ENCODE measurements around the gene IFNL1. TPM values are rescaled to one million over a fixed set of nuclear protein-coding genes. Genes with fewer than 3 reads are reported as not detected.

Gene IFNL1
- total and polyA plus RNA-seq, 9 of the 15 experiments (the other 6 are each of a cell fraction or from before 2014, with no cell fraction given) = not detected

DNA sequence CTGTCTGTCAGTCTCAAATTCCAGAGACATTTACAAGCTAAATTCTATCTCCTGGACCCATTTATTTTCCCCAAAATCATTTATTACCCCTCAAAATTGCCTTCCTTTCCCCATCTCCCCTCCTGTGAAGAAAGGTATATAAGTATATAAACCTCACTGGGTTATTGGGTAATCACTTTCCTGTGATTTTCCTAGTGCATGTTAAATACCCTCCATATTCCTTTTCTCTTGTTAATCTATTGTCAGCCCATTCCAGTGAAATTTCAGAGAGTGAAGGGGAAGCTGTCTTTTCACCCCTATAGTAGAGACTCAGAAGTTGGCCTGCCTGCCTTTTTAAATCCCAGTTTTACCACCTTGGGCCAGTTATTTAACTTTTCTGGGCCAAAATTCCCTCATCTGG lies 9.9 kb downstream of the IFNL1 start:
- Histone ChIP-seq H3K9me3 (replicated peaks; ENCODE audit: control insufficient read depth, insufficient read depth, low read depth, low read length) (no peaks in the 10 kb centered on the region), H3K4me3 (no peak overlapping the region), H3K4me2 (ENCODE audit: insufficient read depth, low read length) (no peak overlapping the region), H3K9me1 (ENCODE audit: control insufficient read depth, insufficient read depth, low read length) (no peaks in the 10 kb centered on the region), H3K36me3 (ENCODE audit: control insufficient read depth, insufficient read depth, low read length) (peaks cover 13% of the 10 kb centered on the region; the same call in 1 of the 3 replicates), H2AFZ (ENCODE audit: low read depth, low read length) (no peak overlapping the region), H4K20me1 (replicated peaks; ENCODE audit: control insufficient read depth, insufficient read depth, low read length) (no peaks in the 10 kb centered on the region), H3K9ac (ENCODE audit: insufficient read depth in 1 of 2, low read depth in 2 of 2, low read length in 2 of 2) (no peak overlapping the region), H3K79me2 (ENCODE audit: control insufficient read depth, insufficient read depth, low read length) (peaks cover 12% of the 10 kb centered on the region; the same call in 2 of the 3 replicates), H3K4me1 (replicated peaks in 1 of 2; ENCODE audit: control insufficient read depth in 2 of 2, insufficient read depth in 2 of 2, low read length in 2 of 2) (peaks cover 38 to 40% of the 10 kb centered on the region in 2 experiments), H3K27me3 (ENCODE audit: control insufficient read depth in 2 of 2, insufficient read depth in 2 of 2, low read length in 2 of 2) (no peaks in the 10 kb centered on the region), H3K27ac (ENCODE audit: extremely low read depth, low read depth, low read length) (no peak overlapping the region)
- ChIA-PET CTCF (ENCODE audit: low intra/inter-chr PET ratio) (no interaction called here), POLR2A (interaction anchor here (0.7 to 1.1 kb wide), 2 partner anchors 10 to 107 kb away, joined by 3 read pairs; partner anchors contain the start of gene IFNL1)
- DNase-seq (ENCODE audit: extremely low read depth in 1 of 4, low spot score in 3 of 4) (no peak), ATAC-seq (no peak), FAIRE-seq (no peak)
- no TSS peak for BruUV-seq (replicated peaks)
- intact Hi-C loops (cut with micrococcal nuclease) = loop anchor here (10.0 kb wide), 1 partner anchor 51 kb away; no protein-coding TSS in a partner anchor
- in situ Hi-C loops (cut with MboI) = no loop called here
- TF ChIP-seq, protein P1, sequence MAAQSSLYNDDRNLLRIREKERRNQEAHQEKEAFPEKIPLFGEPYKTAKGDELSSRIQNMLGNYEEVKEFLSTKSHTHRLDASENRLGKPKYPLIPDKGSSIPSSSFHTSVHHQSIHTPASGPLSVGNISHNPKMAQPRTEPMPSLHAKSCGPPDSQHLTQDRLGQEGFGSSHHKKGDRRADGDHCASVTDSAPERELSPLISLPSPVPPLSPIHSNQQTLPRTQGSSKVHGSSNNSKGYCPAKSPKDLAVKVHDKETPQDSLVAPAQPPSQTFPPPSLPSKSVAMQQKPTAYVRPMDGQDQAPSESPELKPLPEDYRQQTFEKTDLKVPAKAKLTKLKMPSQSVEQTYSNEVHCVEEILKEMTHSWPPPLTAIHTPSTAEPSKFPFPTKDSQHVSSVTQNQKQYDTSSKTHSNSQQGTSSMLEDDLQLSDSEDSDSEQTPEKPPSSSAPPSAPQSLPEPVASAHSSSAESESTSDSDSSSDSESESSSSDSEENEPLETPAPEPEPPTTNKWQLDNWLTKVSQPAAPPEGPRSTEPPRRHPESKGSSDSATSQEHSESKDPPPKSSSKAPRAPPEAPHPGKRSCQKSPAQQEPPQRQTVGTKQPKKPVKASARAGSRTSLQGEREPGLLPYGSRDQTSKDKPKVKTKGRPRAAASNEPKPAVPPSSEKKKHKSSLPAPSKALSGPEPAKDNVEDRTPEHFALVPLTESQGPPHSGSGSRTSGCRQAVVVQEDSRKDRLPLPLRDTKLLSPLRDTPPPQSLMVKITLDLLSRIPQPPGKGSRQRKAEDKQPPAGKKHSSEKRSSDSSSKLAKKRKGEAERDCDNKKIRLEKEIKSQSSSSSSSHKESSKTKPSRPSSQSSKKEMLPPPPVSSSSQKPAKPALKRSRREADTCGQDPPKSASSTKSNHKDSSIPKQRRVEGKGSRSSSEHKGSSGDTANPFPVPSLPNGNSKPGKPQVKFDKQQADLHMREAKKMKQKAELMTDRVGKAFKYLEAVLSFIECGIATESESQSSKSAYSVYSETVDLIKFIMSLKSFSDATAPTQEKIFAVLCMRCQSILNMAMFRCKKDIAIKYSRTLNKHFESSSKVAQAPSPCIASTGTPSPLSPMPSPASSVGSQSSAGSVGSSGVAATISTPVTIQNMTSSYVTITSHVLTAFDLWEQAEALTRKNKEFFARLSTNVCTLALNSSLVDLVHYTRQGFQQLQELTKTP (IDR thresholded peaks at IDR 0.05; ENCODE audit: low read depth in 1 of 2, partially characterized antibody in 2 of 2) = no peak
- TF ChIP-seq FOXA3 (CRISPR knock-in tag; conservative IDR thresholded peaks at IDR 0.05 in 1 of 2, IDR thresholded peaks at IDR 0.05 in 1 of 2) (no peak), PYGO2 (tag; IDR thresholded peaks at IDR 0.05) (no peak), ZNF717 (CRISPR knock-in tag; IDR thresholded peaks at IDR 0.05) (no peak), TBP (optimal IDR thresholded peaks at IDR 0.05; ENCODE audit: low read depth, low read length) (no peak), SMARCE1 (IDR thresholded peaks at IDR 0.05) (no peak), GATAD2A (IDR thresholded peaks at IDR 0.05) (no peak), CLOCK (CRISPR knock-in tag; IDR thresholded peaks at IDR 0.05; ENCODE audit: borderline replicate concordance) (no peak), PHF21A (IDR thresholded peaks at IDR 0.05; ENCODE audit: borderline replicate concordance, low read depth) (no peak), RBM39 (optimal IDR thresholded peaks at IDR 0.05; ENCODE audit: low read depth, low read length) (no peak), MXI1 (IDR thresholded peaks at IDR 0.05; ENCODE audit: low read depth, low read length) (no peak)
- TF ChIP-seq, protein P2, sequence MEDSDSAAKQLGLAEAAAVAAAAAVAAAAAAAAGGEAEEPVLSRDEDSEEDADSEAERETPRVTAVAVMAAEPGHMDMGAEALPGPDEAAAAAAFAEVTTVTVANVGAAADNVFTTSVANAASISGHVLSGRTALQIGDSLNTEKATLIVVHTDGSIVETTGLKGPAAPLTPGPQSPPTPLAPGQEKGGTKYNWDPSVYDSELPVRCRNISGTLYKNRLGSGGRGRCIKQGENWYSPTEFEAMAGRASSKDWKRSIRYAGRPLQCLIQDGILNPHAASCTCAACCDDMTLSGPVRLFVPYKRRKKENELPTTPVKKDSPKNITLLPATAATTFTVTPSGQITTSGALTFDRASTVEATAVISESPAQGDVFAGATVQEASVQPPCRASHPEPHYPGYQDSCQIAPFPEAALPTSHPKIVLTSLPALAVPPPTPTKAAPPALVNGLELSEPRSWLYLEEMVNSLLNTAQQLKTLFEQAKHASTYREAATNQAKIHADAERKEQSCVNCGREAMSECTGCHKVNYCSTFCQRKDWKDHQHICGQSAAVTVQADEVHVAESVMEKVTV (CRISPR knock-in tag; IDR thresholded peaks at IDR 0.05) = no peak
- TF ChIP-seq, protein P3, sequence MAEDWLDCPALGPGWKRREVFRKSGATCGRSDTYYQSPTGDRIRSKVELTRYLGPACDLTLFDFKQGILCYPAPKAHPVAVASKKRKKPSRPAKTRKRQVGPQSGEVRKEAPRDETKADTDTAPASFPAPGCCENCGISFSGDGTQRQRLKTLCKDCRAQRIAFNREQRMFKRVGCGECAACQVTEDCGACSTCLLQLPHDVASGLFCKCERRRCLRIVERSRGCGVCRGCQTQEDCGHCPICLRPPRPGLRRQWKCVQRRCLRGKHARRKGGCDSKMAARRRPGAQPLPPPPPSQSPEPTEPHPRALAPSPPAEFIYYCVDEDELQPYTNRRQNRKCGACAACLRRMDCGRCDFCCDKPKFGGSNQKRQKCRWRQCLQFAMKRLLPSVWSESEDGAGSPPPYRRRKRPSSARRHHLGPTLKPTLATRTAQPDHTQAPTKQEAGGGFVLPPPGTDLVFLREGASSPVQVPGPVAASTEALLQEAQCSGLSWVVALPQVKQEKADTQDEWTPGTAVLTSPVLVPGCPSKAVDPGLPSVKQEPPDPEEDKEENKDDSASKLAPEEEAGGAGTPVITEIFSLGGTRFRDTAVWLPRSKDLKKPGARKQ (CRISPR knock-in tag; IDR thresholded peaks at IDR 0.05) = no peak
